ENCODE measurements around the gene LAS1L.
"Not testable (repeated sequence)": the region's sequence is repeated elsewhere in the genome, so short reads cannot be mapped to it uniquely, and the experiment has no call there.

Gene LAS1L

GRCh38 chrX:65545456-65545855 lies 10.9 kb upstream of the LAS1L start:
- Histone ChIP-seq H3K36me3 (ENCODE audit: insufficient read depth, low read length) (no peaks in the 10 kb centered on the region), H3K4me3 (ENCODE audit: low read length) (no peak overlapping the region), H3K4me2 (ENCODE audit: low read length) (no peak overlapping the region), H3K27me3 (ENCODE audit: control insufficient read depth, insufficient read depth, low read length) (peaks cover 5% of the 10 kb centered on the region), H3K9ac (ENCODE audit: low read depth, low read length) (no peak overlapping the region), H3K4me1 (ENCODE audit: control insufficient read depth, insufficient read depth, low read length) (no peaks in the 10 kb centered on the region), H3K9me3 (replicated peaks; ENCODE audit: low read length) (no peaks in the 10 kb centered on the region)

- Histone ChIP-seq H3K4me3 (ENCODE audit: low read length) (no peak overlapping the region), H3K36me3 (ENCODE audit: insufficient read depth, low read length) (no peaks in the 10 kb centered on the region), H3K27me3 (ENCODE audit: control insufficient read depth, insufficient read depth, low read length) (no peaks in the 10 kb centered on the region), H3K9me3 (replicated peaks; ENCODE audit: low read length) (no peaks in the 10 kb centered on the region), H3K4me1 (ENCODE audit: control insufficient read depth, insufficient read depth, low read length) (no peaks in the 10 kb centered on the region), H3K4me2 (ENCODE audit: low read length) (no peak overlapping the region), H3K9ac (ENCODE audit: low read depth, low read length) (no peak overlapping the region)
Measured at GRCh38 chrX:65537229-65537628, 2.6 kb upstream of the LAS1L start.

GRCh38 chrX:65536291-65536690 lies 1.7 kb upstream of the LAS1L start:
- H3K36me3 ChIP-seq (ENCODE audit: insufficient read depth, low read length): no peaks in the 10 kb centered on the region
- no peaks in the 10 kb centered on the region for H3K9me3 ChIP-seq (replicated peaks; ENCODE audit: low read length)
- no peak overlapping the region for H3K4me2 ChIP-seq (ENCODE audit: low read length)
- no peaks in the 10 kb centered on the region for H3K27me3 ChIP-seq (ENCODE audit: control insufficient read depth, insufficient read depth, low read length)
- H3K4me1 ChIP-seq (ENCODE audit: control insufficient read depth, insufficient read depth, low read length): no peaks in the 10 kb centered on the region
- no peak overlapping the region for H3K9ac ChIP-seq (ENCODE audit: low read depth, low read length)
- H3K4me3 ChIP-seq (ENCODE audit: low read length): no peak overlapping the region

- no peaks in the 10 kb centered on the region for H3K4me1 ChIP-seq (ENCODE audit: control insufficient read depth, insufficient read depth, low read length)
- H3K27me3 ChIP-seq (ENCODE audit: control insufficient read depth, insufficient read depth, low read length): no peaks in the 10 kb centered on the region
- H3K4me2 ChIP-seq (ENCODE audit: low read length): no peak overlapping the region
- no peak overlapping the region for H3K9ac ChIP-seq (ENCODE audit: low read depth, low read length)
- peaks cover 6% of the 10 kb centered on the region for H3K36me3 ChIP-seq (ENCODE audit: insufficient read depth, low read length)
- H3K4me3 ChIP-seq (ENCODE audit: low read length): no peak overlapping the region
- H3K9me3 ChIP-seq (replicated peaks; ENCODE audit: low read length): no peaks in the 10 kb centered on the region
Measured at GRCh38 chrX:65532016-65532415, 2.6 kb downstream of the LAS1L start.

GRCh38 chrX:65528705-65529340 lies 5.8 kb downstream of the LAS1L start:
- Histone ChIP-seq H3K36me3 (ENCODE audit: insufficient read depth, low read length) (peaks cover 6% of the 10 kb centered on the region), H3K4me1 (ENCODE audit: control insufficient read depth, insufficient read depth, low read length) (no peaks in the 10 kb centered on the region), H3K4me2 (ENCODE audit: low read length) (no peak overlapping the region), H3K9me3 (replicated peaks; ENCODE audit: low read length) (no peaks in the 10 kb centered on the region), H3K27me3 (ENCODE audit: control insufficient read depth, insufficient read depth, low read length) (no peaks in the 10 kb centered on the region), H3K9ac (ENCODE audit: low read depth, low read length) (no peak overlapping the region), H3K4me3 (ENCODE audit: low read length) (no peak overlapping the region)

GRCh38 chrX:65528293-65528692 lies 6.3 kb downstream of the LAS1L start:
- no peak overlapping the region for H3K4me3 ChIP-seq (ENCODE audit: low read length)
- H3K4me2 ChIP-seq (ENCODE audit: low read length): no peak overlapping the region
- no peaks in the 10 kb centered on the region for H3K4me1 ChIP-seq (ENCODE audit: control insufficient read depth, insufficient read depth, low read length)
- peaks cover 8% of the 10 kb centered on the region for H3K36me3 ChIP-seq (ENCODE audit: insufficient read depth, low read length)
- H3K27me3 ChIP-seq (ENCODE audit: control insufficient read depth, insufficient read depth, low read length): no peaks in the 10 kb centered on the region
- H3K9ac ChIP-seq (ENCODE audit: low read depth, low read length): no peak overlapping the region
- H3K9me3 ChIP-seq (replicated peaks; ENCODE audit: low read length): no peaks in the 10 kb centered on the region

- Histone ChIP-seq H3K4me1 (ENCODE audit: control insufficient read depth, insufficient read depth, low read length) (no peaks in the 10 kb centered on the region), H3K9me3 (replicated peaks; ENCODE audit: low read length) (no peaks in the 10 kb centered on the region), H3K27me3 (ENCODE audit: control insufficient read depth, insufficient read depth, low read length) (no peaks in the 10 kb centered on the region), H3K4me2 (ENCODE audit: low read length) (no peak overlapping the region), H3K9ac (ENCODE audit: low read depth, low read length) (no peak overlapping the region), H3K36me3 (ENCODE audit: insufficient read depth, low read length) (peaks cover 24% of the 10 kb centered on the region), H3K4me3 (ENCODE audit: low read length) (no peak overlapping the region)
Measured at GRCh38 chrX:65524139-65524538, 10.4 kb downstream of the LAS1L start.

GRCh38 chrX:65522739-65523372 lies 11.7 kb downstream of the LAS1L start:
- no peaks in the 10 kb centered on the region for H3K4me1 ChIP-seq (ENCODE audit: control insufficient read depth, insufficient read depth, low read length)
- no peak overlapping the region for H3K9ac ChIP-seq (ENCODE audit: low read depth, low read length)
- H3K4me3 ChIP-seq (ENCODE audit: low read length): no peak overlapping the region
- no peaks in the 10 kb centered on the region for H3K27me3 ChIP-seq (ENCODE audit: control insufficient read depth, insufficient read depth, low read length)
- no peaks in the 10 kb centered on the region for H3K9me3 ChIP-seq (replicated peaks; ENCODE audit: low read length)
- no peak overlapping the region for H3K4me2 ChIP-seq (ENCODE audit: low read length)
- peaks cover 22% of the 10 kb centered on the region for H3K36me3 ChIP-seq (ENCODE audit: insufficient read depth, low read length)

GRCh38 chrX:65519530-65519929 lies 15.1 kb downstream of the LAS1L start:
- not testable (repeated sequence) for H3K27me3 ChIP-seq (ENCODE audit: control insufficient read depth, insufficient read depth, low read length); H3K9ac ChIP-seq (ENCODE audit: low read depth, low read length); H3K4me2 ChIP-seq (ENCODE audit: low read length); H3K4me1 ChIP-seq (ENCODE audit: control insufficient read depth, insufficient read depth, low read length); H3K4me3 ChIP-seq (ENCODE audit: low read length); H3K9me3 ChIP-seq (replicated peaks; ENCODE audit: low read length)
- peaks cover 24% of the 10 kb centered on the region for H3K36me3 ChIP-seq (ENCODE audit: insufficient read depth, low read length)

GRCh38 chrX:65518980-65519379 lies 15.6 kb downstream of the LAS1L start:
- not testable (repeated sequence) for H3K4me3 ChIP-seq (ENCODE audit: low read length); H3K9ac ChIP-seq (ENCODE audit: low read depth, low read length); H3K4me2 ChIP-seq (ENCODE audit: low read length); H3K9me3 ChIP-seq (replicated peaks; ENCODE audit: low read length); H3K27me3 ChIP-seq (ENCODE audit: control insufficient read depth, insufficient read depth, low read length); H3K4me1 ChIP-seq (ENCODE audit: control insufficient read depth, insufficient read depth, low read length)
- H3K36me3 ChIP-seq (ENCODE audit: insufficient read depth, low read length): peaks cover 24% of the 10 kb centered on the region

GRCh38 chrX:65517923-65518322 lies 16.7 kb downstream of the LAS1L start:
- no peaks in the 10 kb centered on the region for H3K9me3 ChIP-seq (replicated peaks; ENCODE audit: low read length)
- H3K9ac ChIP-seq (ENCODE audit: low read depth, low read length): no peak overlapping the region
- H3K36me3 ChIP-seq (ENCODE audit: insufficient read depth, low read length): peaks cover 20% of the 10 kb centered on the region
- no peak overlapping the region for H3K4me2 ChIP-seq (ENCODE audit: low read length)
- H3K4me1 ChIP-seq (ENCODE audit: control insufficient read depth, insufficient read depth, low read length): no peaks in the 10 kb centered on the region
- H3K4me3 ChIP-seq (ENCODE audit: low read length): no peak overlapping the region
- H3K27me3 ChIP-seq (ENCODE audit: control insufficient read depth, insufficient read depth, low read length): no peaks in the 10 kb centered on the region

GRCh38 chrX:65516756-65517155 lies 17.8 kb downstream of the LAS1L start:
- H3K4me1 ChIP-seq (ENCODE audit: control insufficient read depth, insufficient read depth, low read length): no peaks in the 10 kb centered on the region
- peaks cover 11% of the 10 kb centered on the region for H3K36me3 ChIP-seq (ENCODE audit: insufficient read depth, low read length)
- H3K9me3 ChIP-seq (replicated peaks; ENCODE audit: low read length): no peaks in the 10 kb centered on the region
- no peak overlapping the region for H3K4me2 ChIP-seq (ENCODE audit: low read length)
- no peak overlapping the region for H3K9ac ChIP-seq (ENCODE audit: low read depth, low read length)
- no peak overlapping the region for H3K4me3 ChIP-seq (ENCODE audit: low read length)
- no peaks in the 10 kb centered on the region for H3K27me3 ChIP-seq (ENCODE audit: control insufficient read depth, insufficient read depth, low read length)

Data from skeletal muscle satellite cell (primary cell).